ENCODE measurements around the gene NABP2.

Gene NABP2

GRCh38 chr12:56216461-56216860, 7.7 kb upstream of the NABP2 start:
- no peak for DNase-seq

DNA sequence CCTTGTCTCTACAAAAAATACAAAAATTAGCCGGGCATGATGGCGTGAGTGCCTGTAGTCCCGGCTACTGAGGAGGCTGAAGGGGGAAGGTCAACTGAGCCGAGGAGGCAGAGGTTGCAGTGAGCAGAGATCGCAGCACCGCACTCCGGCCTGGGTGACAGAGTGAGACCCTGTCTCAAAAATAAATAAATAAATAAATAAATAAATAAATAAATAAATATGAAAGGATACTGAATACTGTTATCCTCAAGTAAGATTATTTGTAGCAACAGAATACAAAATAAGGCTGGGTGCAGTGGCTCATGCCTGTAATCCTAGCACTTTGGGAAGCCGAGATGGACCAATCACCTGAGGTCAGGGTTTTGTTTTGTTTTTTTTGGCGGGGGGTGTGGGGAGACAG, 4.3 kb upstream of the NABP2 start:
- no peak for DNase-seq

DNA sequence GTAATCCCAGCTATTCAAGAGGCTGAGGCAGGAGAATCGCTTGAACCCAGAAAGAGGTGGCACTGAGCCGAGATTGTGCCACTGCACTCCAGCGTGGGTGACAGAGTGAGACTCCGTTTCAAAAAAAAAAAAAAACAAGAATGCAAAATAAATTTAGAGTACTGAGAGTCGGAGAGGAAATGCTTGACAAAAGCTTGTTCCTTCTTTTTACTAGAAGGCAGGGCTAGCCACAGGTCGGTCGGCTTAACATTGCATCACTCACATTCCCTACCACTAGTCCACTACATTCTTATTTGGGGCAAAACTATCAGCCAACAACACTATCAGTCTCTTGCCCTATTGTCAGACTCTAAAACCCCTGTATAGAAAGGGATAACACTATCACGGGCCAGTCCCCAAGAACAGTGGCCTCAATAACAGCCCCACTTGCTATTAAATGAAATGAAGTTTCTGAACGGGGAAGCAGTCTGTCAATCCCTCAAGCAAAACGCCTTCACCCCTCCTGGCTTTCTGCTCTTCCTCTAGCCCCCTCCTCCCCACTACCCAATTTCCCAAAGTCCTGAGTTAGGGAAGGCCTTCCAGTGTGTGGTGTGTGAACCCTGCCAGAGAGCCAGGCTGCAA, 3.4 kb upstream of the NABP2 start:
- peak in 1 of 2 donors; percentile 35 for DNase-seq

DNA sequence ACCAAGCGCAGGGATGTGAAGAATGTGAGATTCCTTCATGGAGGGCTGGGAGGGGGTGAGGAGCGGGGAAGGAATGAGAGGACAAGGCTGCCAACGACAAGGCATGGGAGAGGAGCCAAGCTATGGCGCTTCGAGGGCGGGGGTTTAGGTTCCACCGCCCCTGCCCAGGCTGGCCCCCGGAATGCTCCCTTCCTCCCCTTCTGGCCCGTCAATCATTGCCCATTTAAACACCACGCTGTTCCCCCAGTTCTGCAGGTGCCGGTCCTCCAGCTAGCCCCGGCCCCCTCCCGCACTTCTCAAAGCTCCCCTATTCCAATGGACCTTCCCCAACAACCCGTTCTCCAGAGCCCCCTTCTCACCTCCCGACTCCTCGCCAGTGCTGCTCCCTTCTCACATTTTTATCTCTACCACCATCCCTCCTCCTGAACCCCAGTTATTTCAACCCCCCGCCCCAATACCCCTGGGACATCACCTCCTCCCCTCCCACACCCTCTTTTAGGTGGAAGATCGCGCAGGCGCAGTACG, 2.8 kb upstream of the NABP2 start:
- no peak for DNase-seq

DNA sequence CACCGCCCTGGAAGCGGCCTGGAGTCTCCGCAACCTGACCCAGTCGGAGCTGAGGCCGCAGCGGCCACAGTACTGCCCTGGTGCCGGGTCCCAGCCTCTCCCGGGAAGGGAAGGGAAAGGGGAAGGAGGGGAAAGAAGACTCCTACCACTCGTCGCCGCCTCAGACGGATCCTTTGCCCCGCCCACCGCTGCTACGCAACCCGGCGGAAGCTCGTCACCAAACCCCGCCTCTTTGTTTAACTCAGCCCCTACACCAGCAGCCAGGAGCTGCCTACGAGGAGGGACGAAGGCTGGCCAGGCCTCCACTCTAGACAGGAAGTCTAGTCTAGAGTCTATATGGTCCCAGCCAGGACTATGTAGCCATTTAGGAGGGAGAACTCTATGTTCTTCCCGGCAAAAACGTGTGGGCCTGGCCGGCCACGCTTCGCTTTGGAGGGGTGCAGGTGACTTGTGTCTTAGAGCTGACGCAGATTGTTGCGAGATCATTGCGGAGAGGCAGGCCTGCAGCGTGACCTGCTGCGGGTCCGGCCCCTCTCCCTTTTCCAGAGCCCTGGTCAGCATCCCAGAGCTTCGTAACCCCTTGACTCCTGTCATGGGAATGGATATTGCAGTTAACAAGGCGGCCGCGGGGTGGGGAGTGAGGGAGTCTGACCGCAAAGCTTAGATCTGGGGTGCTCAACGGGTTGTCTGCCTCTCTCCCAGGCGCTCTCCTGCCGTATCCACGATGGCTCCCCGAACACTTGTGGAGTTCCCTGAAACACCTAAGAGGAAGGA, 2.2 kb upstream of the NABP2 start, which contains the start of gene RNF41:
RNF41 (minus strand) TSS at position 166 of the 774 bp plus-strand sequence. CDS start 7,875 bp downstream, outside the sequence.
- peak; percentile 93 to 94 for DNase-seq

GRCh38 chr12:56222531-56222895, 1.6 kb upstream of the NABP2 start:
- DNase-seq: no peak

GRCh38 chr12:56223571-56224101, 506 bp upstream of the NABP2 start:
- DNase-seq: no peak

- no peak for DNase-seq
Observed at GRCh38 chr12:56224954-56225353, 812 bp downstream of the NABP2 start.

- DNase-seq: no peak
Observed at GRCh38 chr12:56229082-56229481, 4.9 kb downstream of the NABP2 start.

- no peak for DNase-seq
Observed at GRCh38 chr12:56229916-56230431, 5.8 kb downstream of the NABP2 start, which contains the start of gene SLC39A5. Gene SLC39A5, plus strand, starts transcription at chr12:56230051. Its CDS starts 1,224 bp downstream, at chr12:56231275.

DNA sequence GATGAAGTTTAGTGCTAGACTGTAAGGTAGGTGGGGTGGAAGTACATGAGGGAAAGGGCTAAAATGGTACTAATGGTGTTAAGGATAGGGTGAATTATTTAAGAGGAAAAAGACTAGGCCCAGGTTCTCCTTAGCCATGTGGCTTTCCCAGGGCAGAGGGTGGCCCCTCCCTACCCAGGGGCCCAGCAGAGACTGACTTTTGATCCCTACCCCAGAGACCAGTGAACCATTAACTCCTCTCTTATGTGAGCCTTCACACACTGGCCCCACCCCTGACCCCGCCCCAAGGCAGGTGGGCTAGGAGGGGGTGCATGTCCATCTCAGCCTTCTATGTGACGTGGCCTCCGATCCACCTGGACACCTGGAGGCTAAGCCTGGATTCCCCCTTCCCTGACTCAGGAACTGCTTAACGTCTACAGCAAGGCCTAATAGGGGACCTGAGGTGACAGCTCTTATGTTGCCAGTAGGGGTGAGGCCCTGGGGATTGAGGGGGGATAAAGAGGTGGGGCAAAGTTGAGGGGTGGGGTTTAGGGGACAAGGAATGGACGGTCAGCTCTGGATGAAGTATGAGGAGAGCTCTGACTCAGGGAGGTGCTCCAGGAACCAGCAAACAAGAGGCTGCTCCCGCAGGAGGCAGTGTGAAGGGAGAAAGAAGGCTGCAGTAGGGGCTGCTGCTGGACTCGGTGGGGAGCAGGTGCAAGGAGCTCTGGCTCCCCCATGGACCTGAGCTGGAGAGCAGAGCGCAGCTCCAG, 6.5 kb downstream of the NABP2 start:
- no peak for DNase-seq

GRCh38 chr12:56231184-56231582, 7.0 kb downstream of the NABP2 start:
- DNase-seq: no peak

GRCh38 chr12:56234746-56235436, 10.7 kb downstream of the NABP2 start:
- no peak for DNase-seq

- DNase-seq: no peak
Observed at GRCh38 chr12:56236091-56236490, 11.9 kb downstream of the NABP2 start.

DNA sequence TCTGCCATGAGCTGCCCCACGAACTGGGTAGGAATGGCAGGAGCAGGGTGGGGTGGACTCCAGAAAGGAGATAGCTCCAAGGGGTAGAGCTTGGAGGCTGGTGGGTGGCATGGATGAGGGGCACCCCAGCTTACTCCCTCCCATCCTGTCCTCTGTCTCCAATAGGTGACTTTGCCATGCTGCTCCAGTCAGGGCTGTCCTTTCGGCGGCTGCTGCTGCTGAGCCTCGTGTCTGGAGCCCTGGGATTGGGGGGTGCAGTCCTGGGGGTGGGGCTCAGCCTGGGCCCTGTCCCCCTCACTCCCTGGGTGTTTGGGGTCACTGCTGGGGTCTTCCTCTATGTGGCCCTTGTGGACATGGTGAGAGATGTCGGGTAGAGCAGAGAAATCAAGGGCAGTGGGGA, 12.8 kb downstream of the NABP2 start:
- no peak for DNase-seq

GRCh38 chr12:56237552-56237951, 13.4 kb downstream of the NABP2 start:
- no peak for DNase-seq

GRCh38 chr12:56241424-56242303, 17.5 kb downstream of the NABP2 start:
- no peak for DNase-seq

- DNase-seq: no peak
Observed at GRCh38 chr12:56242986-56243385, 18.8 kb downstream of the NABP2 start.

- no peak for DNase-seq
Observed at GRCh38 chr12:56243731-56244181, 19.6 kb downstream of the NABP2 start.

GRCh38 chr12:56244494-56244893, 20.4 kb downstream of the NABP2 start:
- no peak for DNase-seq

GRCh38 chr12:56247923-56248322, 23.8 kb downstream of the NABP2 start:
- no peak for DNase-seq
